HT1080 (cell line): ENCODE results near the gene ZSCAN4. TPM values are rescaled to one million over a fixed set of nuclear protein-coding genes. Genes with fewer than 3 reads are reported as not detected.

ENCODE experiments used
- DNase-seq: peaks from one replicate; pipeline ENCODE4 v3.0.0-alpha.2; 2015; ENCODE audit warnings: low read depth
- total RNA-seq: library from RNA; depleted of rRNA; stranded (reverse); fragments of >200 nt; shearing (Covaris generic); gene quantifications from 2 replicates; pipeline ENCODE4 v1.2.3, GENCODE V29; 2014; rRNA removed

The ZSCAN4 gene
- total RNA-seq, 1 experiment from 2014 or later, result not detected

GRCh38 chr19:57675881-57676280 lies 7.1 kb downstream of the ZSCAN4 start:
- no peak for DNase-seq

- no peak for DNase-seq
These were observed 13.6 kb downstream of the ZSCAN4 start for GRCh38 chr19:57682226-57682766.

- DNase-seq, result no peak
These were observed 18.0 kb downstream of the ZSCAN4 start for GRCh38 chr19:57686727-57687126.

- DNase-seq, result no peak
These were observed 18.8 kb downstream of the ZSCAN4 start for GRCh38 chr19:57687363-57688010.

- no peak for DNase-seq
These were observed 19.5 kb downstream of the ZSCAN4 start for GRCh38 chr19:57688011-57688763.

GRCh38 chr19:57689750-57690149 lies 21.0 kb downstream of the ZSCAN4 start:
- no peak for DNase-seq

- DNase-seq, result no peak
These were observed 32.9 kb downstream of the ZSCAN4 start for GRCh38 chr19:57701625-57702024.

- DNase-seq, result no peak
These were observed 37.6 kb downstream of the ZSCAN4 start for GRCh38 chr19:57706346-57706745.

- no peak for DNase-seq
These were observed 40.1 kb downstream of the ZSCAN4 start, which contains the start of gene ZNF154 for GRCh38 chr19:57708641-57709361. Gene ZNF154, minus strand, starts transcription at chr19:57709204. Its CDS starts 233 bp downstream, at chr19:57708971.

- no peak for DNase-seq
These were observed 40.9 kb downstream of the ZSCAN4 start for GRCh38 chr19:57709616-57710015.

- no peak for DNase-seq
These were observed 43.5 kb downstream of the ZSCAN4 start for GRCh38 chr19:57712222-57712621.

- no peak for DNase-seq
These were observed 50.7 kb downstream of the ZSCAN4 start for GRCh38 chr19:57719424-57719823.

GRCh38 chr19:57719901-57720519 lies 51.3 kb downstream of the ZSCAN4 start:
- no peak for DNase-seq

- no peak for DNase-seq
These were observed 52.1 kb downstream of the ZSCAN4 start for GRCh38 chr19:57720878-57721277.

Other genes starting within 250 kb of the ZSCAN4 start
- gene ZNF749, start 233.6 kb upstream of the ZSCAN4 start, total RNA-seq, result 16.0 and 17.7 TPM in 2 replicates
- gene VN1R1, start 211.8 kb upstream of the ZSCAN4 start, total RNA-seq, result 0.14 TPM in 1 of 2 replicates, not detected in the other
- 11.3 and 18.0 TPM in 2 replicates for gene ZNF772, start 191.4 kb upstream of the ZSCAN4 start, total RNA-seq
- 6.9 and 8.0 TPM in 2 replicates for gene ZNF419, start 181.2 kb upstream of the ZSCAN4 start, total RNA-seq
- 21.9 and 22.3 TPM in 2 replicates for gene ZNF773, start 169.0 kb upstream of the ZSCAN4 start, total RNA-seq
- 3.7 and 4.2 TPM in 2 replicates for gene ZNF549, start 141.6 kb upstream of the ZSCAN4 start, total RNA-seq
- gene ZNF550, start 109.1 kb upstream of the ZSCAN4 start, total RNA-seq, result 7.4 and 9.5 TPM in 2 replicates
- gene ZNF416, start 90.0 kb upstream of the ZSCAN4 start, total RNA-seq, result 5.1 and 5.2 TPM in 2 replicates
- 0.51 and 1.5 TPM in 2 replicates for gene ZIK1, start 84.8 kb upstream of the ZSCAN4 start, total RNA-seq
- gene ZNF530, start 69.0 kb upstream of the ZSCAN4 start, total RNA-seq, result 22.0 and 30.3 TPM in 2 replicates
- 25.0 and 33.3 TPM in 2 replicates for gene ZNF134, start 54.7 kb upstream of the ZSCAN4 start, total RNA-seq
- 10.0 and 17.7 TPM in 2 replicates for gene ZNF211, start 35.8 kb upstream of the ZSCAN4 start, total RNA-seq
- 17.0 and 26.8 TPM in 2 replicates for gene ZNF551, start 13.0 kb downstream of the ZSCAN4 start, total RNA-seq
- gene ZNF154, start 40.3 kb downstream of the ZSCAN4 start, total RNA-seq, result not detected in 2 replicates
- gene ZNF671, start 58.7 kb downstream of the ZSCAN4 start, total RNA-seq, result 1.9 and 2.6 TPM in 2 replicates
- gene ZNF776, start 77.9 kb downstream of the ZSCAN4 start, total RNA-seq, result 10.0 and 11.4 TPM in 2 replicates
- 11.6 and 12.1 TPM in 2 replicates for gene ZNF586, start 100.7 kb downstream of the ZSCAN4 start, total RNA-seq
- 6.7 and 8.0 TPM in 2 replicates for gene ZNF552, start 146.0 kb downstream of the ZSCAN4 start, total RNA-seq
- 21.8 and 23.5 TPM in 2 replicates for gene ZNF587B, start 161.4 kb downstream of the ZSCAN4 start, total RNA-seq
- 8.1 and 8.2 TPM in 2 replicates for gene ZNF587, start 180.9 kb downstream of the ZSCAN4 start, total RNA-seq
- gene ZNF814, start 220.1 kb downstream of the ZSCAN4 start, total RNA-seq, result 0.53 and 0.80 TPM in 2 replicates
- 5.4 and 6.7 TPM in 2 replicates for gene ZNF417, start 247.7 kb downstream of the ZSCAN4 start, total RNA-seq